ENCODE results near the gene NCS1. TPM values are rescaled to one million over a fixed set of nuclear protein-coding genes. Genes with fewer than 3 reads are reported as not detected.
"Not testable (repeated sequence)": the region's sequence is repeated elsewhere in the genome, so short reads cannot be mapped to it uniquely, and the experiment has no call there.

Gene NCS1
- total RNA-seq, 1 donor = 42.7 TPM

- no peak overlapping the region for H3K4me3 ChIP-seq (ENCODE audit: low read depth, low read length)
- no peak for TF ChIP-seq CTCF (IDR thresholded peaks at IDR 0.05; ENCODE audit: insufficient read depth, low read depth, low read length)
- no peak for DNase-seq (ENCODE audit: low read depth)
These were observed 104.8 kb downstream of the NCS1 start for GRCh38 chr9:130276955-130277354.

- DNase-seq (ENCODE audit: low read depth); H3K4me3 ChIP-seq (ENCODE audit: low read depth, low read length): not testable (repeated sequence)
These were observed 105.3 kb downstream of the NCS1 start for GRCh38 chr9:130277525-130277924.

- TF ChIP-seq CTCF (IDR thresholded peaks at IDR 0.05; ENCODE audit: insufficient read depth, low read depth, low read length) = no peak
- H3K4me3 ChIP-seq (ENCODE audit: low read depth, low read length) = no peak overlapping the region
- no peak for DNase-seq (ENCODE audit: low read depth)
These were observed 111.5 kb downstream of the NCS1 start for GRCh38 chr9:130283539-130284248.

DNA sequence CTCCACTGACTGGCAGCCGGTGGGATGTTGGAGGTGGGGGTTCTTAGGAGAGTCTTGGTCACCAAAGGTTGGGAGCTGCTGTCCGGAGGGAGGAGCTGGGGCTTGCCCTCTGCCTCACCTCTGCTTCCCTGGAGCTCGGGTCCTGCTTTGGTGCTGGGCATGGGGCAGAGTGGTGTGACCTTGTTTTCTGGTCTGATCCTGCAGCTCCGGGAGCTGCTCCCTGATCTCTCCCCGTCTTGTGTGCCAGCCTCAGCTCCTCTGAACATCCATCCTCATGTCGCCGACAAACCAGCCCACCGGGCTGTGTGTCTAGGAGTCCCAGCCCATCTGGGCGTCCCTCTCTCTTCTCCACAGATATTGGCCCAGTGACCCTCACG lies 112.0 kb downstream of the NCS1 start:
- no peak for TF ChIP-seq CTCF (IDR thresholded peaks at IDR 0.05; ENCODE audit: insufficient read depth, low read depth, low read length)
- no peak overlapping the region for H3K4me3 ChIP-seq (ENCODE audit: low read depth, low read length)
- DNase-seq (ENCODE audit: low read depth) = no peak

- no peak overlapping the region for H3K4me3 ChIP-seq (ENCODE audit: low read depth, low read length)
- no peak for DNase-seq (ENCODE audit: low read depth)
- TF ChIP-seq CTCF (IDR thresholded peaks at IDR 0.05; ENCODE audit: insufficient read depth, low read depth, low read length) = no peak
These were observed 112.5 kb downstream of the NCS1 start for GRCh38 chr9:130284690-130285089.

GRCh38 chr9:130285271-130285670 lies 113.1 kb downstream of the NCS1 start:
- no peak overlapping the region for H3K4me3 ChIP-seq (ENCODE audit: low read depth, low read length)
- TF ChIP-seq CTCF (IDR thresholded peaks at IDR 0.05; ENCODE audit: insufficient read depth, low read depth, low read length) = no peak
- DNase-seq (ENCODE audit: low read depth) = no peak

DNA sequence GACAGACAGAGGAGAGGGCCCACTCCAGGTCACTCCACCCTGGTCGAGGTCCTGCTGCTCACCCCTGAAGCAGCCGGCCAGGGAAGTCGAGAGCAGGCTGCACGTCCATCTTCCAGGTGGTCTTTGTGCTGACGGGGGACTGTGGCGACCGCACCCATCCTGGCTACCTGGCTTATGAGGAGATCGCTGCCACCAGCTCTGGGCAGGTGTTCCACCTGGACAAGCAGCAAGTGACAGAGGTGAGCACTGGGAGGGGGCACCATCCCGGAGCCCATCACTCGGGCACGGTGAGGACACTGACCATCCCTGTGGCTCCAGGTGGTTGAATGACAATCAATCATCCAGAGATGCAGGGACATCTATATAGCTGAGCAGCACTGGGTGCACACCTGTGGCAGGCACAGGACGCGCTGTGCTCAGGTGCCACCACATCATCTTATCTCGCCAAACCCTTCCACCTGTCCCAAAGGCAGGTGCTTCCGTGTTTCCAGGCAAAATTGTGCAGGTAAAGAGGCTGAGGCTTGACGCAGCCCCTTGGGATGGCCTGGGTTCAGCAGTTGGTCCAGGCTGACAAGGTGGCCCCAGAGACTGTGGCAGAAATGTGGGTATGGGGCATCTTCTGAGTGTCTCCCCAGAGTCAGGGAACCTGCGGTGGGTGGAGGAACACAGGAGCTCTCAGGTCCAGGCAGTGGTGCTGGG lies 114.0 kb downstream of the NCS1 start:
- H3K4me3 ChIP-seq (ENCODE audit: low read depth, low read length) = no peak overlapping the region
- no peak for TF ChIP-seq CTCF (IDR thresholded peaks at IDR 0.05; ENCODE audit: insufficient read depth, low read depth, low read length)
- DNase-seq (ENCODE audit: low read depth) = no peak

Other genes with a start within 250 kb of the NCS1 start
- gene FNBP1, start 129.2 kb upstream of the NCS1 start, total RNA-seq = 41.9 and 45.1 TPM in 2 replicates
- 27.4 and 38.0 TPM in 2 replicates for gene GPR107, start 118.5 kb upstream of the NCS1 start, total RNA-seq
- gene HMCN2, start 93.4 kb downstream of the NCS1 start, total RNA-seq = under 0.01 TPM in 1 of 2 replicates, not detected in the other